ENCODE results near the gene JKAMP. TPM values are rescaled to one million over a fixed set of nuclear protein-coding genes. Genes with fewer than 3 reads are reported as not detected.

Gene JKAMP
- total RNA-seq, 1 donor from 2014 or later = 34.4 TPM

- TF ChIP-seq, protein P1, sequence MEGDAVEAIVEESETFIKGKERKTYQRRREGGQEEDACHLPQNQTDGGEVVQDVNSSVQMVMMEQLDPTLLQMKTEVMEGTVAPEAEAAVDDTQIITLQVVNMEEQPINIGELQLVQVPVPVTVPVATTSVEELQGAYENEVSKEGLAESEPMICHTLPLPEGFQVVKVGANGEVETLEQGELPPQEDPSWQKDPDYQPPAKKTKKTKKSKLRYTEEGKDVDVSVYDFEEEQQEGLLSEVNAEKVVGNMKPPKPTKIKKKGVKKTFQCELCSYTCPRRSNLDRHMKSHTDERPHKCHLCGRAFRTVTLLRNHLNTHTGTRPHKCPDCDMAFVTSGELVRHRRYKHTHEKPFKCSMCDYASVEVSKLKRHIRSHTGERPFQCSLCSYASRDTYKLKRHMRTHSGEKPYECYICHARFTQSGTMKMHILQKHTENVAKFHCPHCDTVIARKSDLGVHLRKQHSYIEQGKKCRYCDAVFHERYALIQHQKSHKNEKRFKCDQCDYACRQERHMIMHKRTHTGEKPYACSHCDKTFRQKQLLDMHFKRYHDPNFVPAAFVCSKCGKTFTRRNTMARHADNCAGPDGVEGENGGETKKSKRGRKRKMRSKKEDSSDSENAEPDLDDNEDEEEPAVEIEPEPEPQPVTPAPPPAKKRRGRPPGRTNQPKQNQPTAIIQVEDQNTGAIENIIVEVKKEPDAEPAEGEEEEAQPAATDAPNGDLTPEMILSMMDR (IDR thresholded peaks at IDR 0.05) = no peak
- H3K36me3 ChIP-seq = no peaks in the 10 kb centered on the region
- no peaks in the 10 kb centered on the region for H3K9me3 ChIP-seq
- DNase-seq = no peak
- no peak overlapping the region for H3K27ac ChIP-seq
- H3K4me1 ChIP-seq = peaks cover 7% of the 10 kb centered on the region
- no peaks in the 10 kb centered on the region for H3K27me3 ChIP-seq
- no peak for ATAC-seq
- H3K4me3 ChIP-seq = no peak overlapping the region
- intact Hi-C loops (cut with DNase I) = no loop called here
These were observed 22.4 kb upstream of the JKAMP start for GRCh38 chr14:59461891-59462290.

DNA sequence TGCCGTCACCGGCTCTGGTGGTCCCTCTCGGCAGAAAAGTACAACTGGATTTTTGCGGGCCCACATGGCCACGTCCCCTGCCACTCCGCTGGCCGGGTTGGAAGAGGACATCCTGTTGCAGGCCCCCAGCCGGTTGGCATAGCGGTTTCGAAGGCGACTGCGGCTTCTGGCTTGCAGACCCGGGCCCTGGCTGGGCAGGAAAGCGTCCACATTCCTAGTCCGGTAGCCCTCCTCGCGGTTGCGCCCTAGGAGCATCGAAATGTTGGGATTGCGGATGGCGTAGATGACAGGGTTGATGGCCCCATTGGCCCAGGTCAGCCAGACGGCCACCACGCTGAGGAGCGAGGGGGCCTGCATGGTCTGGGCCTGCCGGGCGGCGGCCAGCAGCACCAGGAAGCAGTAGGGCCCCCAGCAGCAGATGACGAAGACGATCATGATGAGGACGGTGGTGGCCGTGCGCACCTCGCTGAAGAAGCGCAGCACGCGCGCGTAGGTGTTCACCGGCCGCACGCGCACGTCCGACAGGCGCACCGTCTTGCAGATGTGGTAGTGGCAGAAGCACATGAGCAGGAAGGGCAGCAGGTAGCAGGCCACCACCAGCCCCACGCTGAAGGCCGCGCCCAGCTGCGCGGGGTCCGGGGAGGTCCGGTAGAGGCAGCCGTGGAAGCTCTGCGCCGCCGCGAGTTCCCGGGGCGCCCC, 20.4 kb upstream of the JKAMP start:
- ATAC-seq (no peak), DNase-seq (peak; percentile 68)
- Histone ChIP-seq H3K4me1 (peaks cover 7% of the 10 kb centered on the region), H3K4me3 (peak overlapping the region; percentile 65), H3K9me3 (no peaks in the 10 kb centered on the region), H3K36me3 (no peaks in the 10 kb centered on the region), H3K27ac (peak overlapping the region; percentile 37), H3K27me3 (no peaks in the 10 kb centered on the region)
- TF ChIP-seq, protein P1 (IDR thresholded peaks at IDR 0.05) = no peak
- intact Hi-C loops (cut with DNase I) = no loop called here

GRCh38 chr14:59464486-59465315, 19.6 kb upstream of the JKAMP start:
- H3K27ac ChIP-seq = peak overlapping the region; percentile 37
- H3K27me3 ChIP-seq = no peaks in the 10 kb centered on the region
- DNase-seq (peak; percentile 83), ATAC-seq (peak; percentile 89)
- H3K4me1 ChIP-seq = peaks cover 7% of the 10 kb centered on the region
- no peaks in the 10 kb centered on the region for H3K36me3 ChIP-seq
- no peaks in the 10 kb centered on the region for H3K9me3 ChIP-seq
- TF ChIP-seq, protein P1 (IDR thresholded peaks at IDR 0.05) = no peak
- peak overlapping the region; percentile 65 for H3K4me3 ChIP-seq
- intact Hi-C loops (cut with DNase I) = no loop called here

GRCh38 chr14:59465316-59466135, 18.8 kb upstream of the JKAMP start, which contains the start of gene GPR135:
Gene GPR135 (minus strand): TSS chr14:59465380. CDS start chr14:59465226, 154 bp downstream.
- Histone ChIP-seq H3K9me3 (no peaks in the 10 kb centered on the region), H3K27me3 (no peaks in the 10 kb centered on the region), H3K36me3 (no peaks in the 10 kb centered on the region), H3K4me1 (peaks cover 7% of the 10 kb centered on the region), H3K27ac (peak within 1 kb of the TSS; percentile 37), H3K4me3 (peak within 1 kb of the TSS; percentile 65)
- intact Hi-C loops (cut with DNase I) = no loop called here
- DNase-seq (peak; percentile 77), ATAC-seq (peak; percentile 60)
- TF ChIP-seq, protein P1 (IDR thresholded peaks at IDR 0.05) = no peak

- H3K36me3 ChIP-seq = peaks cover 43% of the 10 kb centered on the region
- no peaks in the 10 kb centered on the region for H3K27me3 ChIP-seq
- H3K4me3 ChIP-seq = no peak overlapping the region
- no peaks in the 10 kb centered on the region for H3K9me3 ChIP-seq
- TF ChIP-seq, protein P1 (IDR thresholded peaks at IDR 0.05) = no peak
- H3K4me1 ChIP-seq = no peaks in the 10 kb centered on the region
- DNase-seq (no peak), ATAC-seq (no peak)
- H3K27ac ChIP-seq = no peak overlapping the region
- intact Hi-C loops (cut with DNase I) = no loop called here
These were observed 10.1 kb upstream of the JKAMP start for GRCh38 chr14:59474172-59474571.
